HepG2 (cell line): ENCODE measurements around the gene C16orf54. TPM values are rescaled to one million over a fixed set of nuclear protein-coding genes. Genes with fewer than 3 reads are reported as not detected.

Experiments
- BCL6 ChIP-seq: IDR thresholded peaks from 2 replicates; pipeline ENCODE4 v1.6.1; 2016; ENCODE audit warnings: missing genetic modification reagents, missing compliant biosample characterization
- CCDC6 ChIP-seq: sonication (generic); formaldehyde crosslinking; IDR thresholded peaks from 2 replicates; pipeline ENCODE4 v1.8.1; 2022; ENCODE audit warnings: mild to moderate bottlenecking, missing genetic modification reagents, moderate library complexity
- ERF ChIP-seq: IDR thresholded peaks from 2 replicates; pipeline ENCODE4 v1.6.1; 2018; ENCODE audit warnings: missing biosample characterization, missing genetic modification reagents
- GATAD2A ChIP-seq: IDR thresholded peaks from 2 replicates; pipeline ENCODE4 v1.6.1; 2016
- HNRNPUL1 ChIP-seq: fragments of 200-400 bp; formaldehyde crosslinking; IDR thresholded peaks from 2 replicates; pipeline ENCODE4 v1.6.1; 2017; ENCODE audit warnings: low read depth, mild to moderate bottlenecking, low read length, moderate library complexity
- KLF6 ChIP-seq: IDR thresholded peaks from 2 replicates; pipeline ENCODE4 v1.8.0; 2016; ENCODE audit warnings: missing biosample characterization, missing genetic modification reagents
- MTA3 ChIP-seq: sonication (generic); formaldehyde crosslinking; IDR thresholded peaks from 2 replicates; pipeline ENCODE4 v1.4.0; 2020; ENCODE audit warnings: missing genetic modification reagents
- NCOR1 ChIP-seq: fragments of 200-600 bp; sonication (generic); IDR thresholded peaks from 2 replicates; pipeline ENCODE4 v1.7.0; 2017; ENCODE audit warnings: antibody characterized with exemption, low read length, borderline replicate concordance
- NFRKB ChIP-seq: fragments of 450-650 bp; IDR thresholded peaks from 2 replicates; pipeline ENCODE4 v1.6.1; 2017
- SRF ChIP-seq: IDR thresholded peaks from 2 replicates; pipeline ENCODE4 v1.6.1; 2011; ENCODE audit warnings: mild to moderate bottlenecking, low read depth, low read length, moderate library complexity
- TCF7 ChIP-seq: sonication (generic); IDR thresholded peaks from 2 replicates; pipeline ENCODE4 v1.6.1; 2016; ENCODE audit warnings: antibody characterized with exemption, low read depth
- ZFP1 ChIP-seq: IDR thresholded peaks from 2 replicates; pipeline ENCODE4 v1.6.1; 2016
- ZIK1 ChIP-seq: sonication (generic); formaldehyde crosslinking; IDR thresholded peaks from 2 replicates; pipeline ENCODE4 v1.5.0; 2020; ENCODE audit warnings: mild to moderate bottlenecking, low read depth, missing genetic modification reagents, borderline replicate concordance
- ZNF274 ChIP-seq: sonication (generic); formaldehyde crosslinking; IDR thresholded peaks from 2 replicates; pipeline ENCODE4 v1.5.1; 2020; ENCODE audit warnings: mild to moderate bottlenecking, missing genetic modification reagents
- ZNF547 ChIP-seq: sonication (generic); formaldehyde crosslinking; IDR thresholded peaks from 2 replicates; pipeline ENCODE4 v1.5.1; 2020; ENCODE audit warnings: mild to moderate bottlenecking, missing genetic modification reagents
- ZNF746 ChIP-seq: sonication (generic); formaldehyde crosslinking; IDR thresholded peaks from 2 replicates; pipeline ENCODE4 v1.8.0; 2022; ENCODE audit warnings: mild to moderate bottlenecking, missing genetic modification reagents
- ZNF777 ChIP-seq: sonication (generic); formaldehyde crosslinking; IDR thresholded peaks from 2 replicates; pipeline ENCODE4 v1.4.0; 2020; ENCODE audit warnings: missing genetic modification reagents
- ZNF816 ChIP-seq: sonication (generic); formaldehyde crosslinking; IDR thresholded peaks from 2 replicates; pipeline ENCODE4 v1.8.0; 2022; ENCODE audit warnings: missing genetic modification reagents, mild to moderate bottlenecking, borderline replicate concordance
- ZSCAN30 ChIP-seq: sonication (generic); formaldehyde crosslinking; IDR thresholded peaks from 2 replicates; pipeline ENCODE4 v1.5.0; 2020; ENCODE audit warnings: mild to moderate bottlenecking, missing genetic modification reagents
- polyA plus RNA-seq, 8 experiments: library from polyadenylated mRNA; depleted of rRNA in 3 of 8; stranded (reverse) in 7 of 8; unstranded in 1 of 8; fragments of >200 nt; fragmentation: Illumina TruSeq in 4 of 8; extraction: Trizol in 4 of 8; gene quantifications; 2 replicates each; pipeline versions ENCODE4 v1.2.1 to v1.2.3, GENCODE V29; 2011 to 2016; ENCODE audit warnings: low read depth in 4 of 8, missing spikeins in 1 of 8, mixed read lengths in 1 of 8; ENCODE audit not compliant: insufficient read depth in 1 of 8
- total RNA-seq, 5 experiments: library from RNA; depleted of rRNA; stranded (reverse); fragments of >200 nt; fragmentation: Illumina TruSeq; extraction: Trizol; gene quantifications; 2 replicates each; pipeline ENCODE4 v1.2.3, GENCODE V29; 2016; ENCODE audit warnings: low read depth in 1 of 5
- TF ChIP-seq, protein P1 (sequence below): sonication (generic); formaldehyde crosslinking; IDR thresholded peaks from 2 replicates; pipeline ENCODE4 v1.4.0; 2020; ENCODE audit warnings: mild to moderate bottlenecking, missing genetic modification reagents
- TF ChIP-seq, protein P2 (sequence below): sonication (generic); formaldehyde crosslinking; IDR thresholded peaks from 2 replicates; pipeline ENCODE4 v1.8.0; 2022; ENCODE audit warnings: mild to moderate bottlenecking, missing genetic modification reagents, borderline replicate concordance
- TF ChIP-seq, protein P3 (sequence below): sonication (generic); formaldehyde crosslinking; IDR thresholded peaks from 2 replicates; pipeline ENCODE4 v1.4.0; 2020; ENCODE audit warnings: missing genetic modification reagents
- TF ChIP-seq, protein P4 (sequence below): IDR thresholded peaks from 2 replicates; pipeline ENCODE4 v1.4.0; 2020; ENCODE audit warnings: mild to moderate bottlenecking, missing genetic modification reagents

Gene C16orf54
- total and polyA plus RNA-seq, 2 of the 13 experiments (the other 11 are each of a cell fraction or from before 2014, with no cell fraction given) = not detected

DNA sequence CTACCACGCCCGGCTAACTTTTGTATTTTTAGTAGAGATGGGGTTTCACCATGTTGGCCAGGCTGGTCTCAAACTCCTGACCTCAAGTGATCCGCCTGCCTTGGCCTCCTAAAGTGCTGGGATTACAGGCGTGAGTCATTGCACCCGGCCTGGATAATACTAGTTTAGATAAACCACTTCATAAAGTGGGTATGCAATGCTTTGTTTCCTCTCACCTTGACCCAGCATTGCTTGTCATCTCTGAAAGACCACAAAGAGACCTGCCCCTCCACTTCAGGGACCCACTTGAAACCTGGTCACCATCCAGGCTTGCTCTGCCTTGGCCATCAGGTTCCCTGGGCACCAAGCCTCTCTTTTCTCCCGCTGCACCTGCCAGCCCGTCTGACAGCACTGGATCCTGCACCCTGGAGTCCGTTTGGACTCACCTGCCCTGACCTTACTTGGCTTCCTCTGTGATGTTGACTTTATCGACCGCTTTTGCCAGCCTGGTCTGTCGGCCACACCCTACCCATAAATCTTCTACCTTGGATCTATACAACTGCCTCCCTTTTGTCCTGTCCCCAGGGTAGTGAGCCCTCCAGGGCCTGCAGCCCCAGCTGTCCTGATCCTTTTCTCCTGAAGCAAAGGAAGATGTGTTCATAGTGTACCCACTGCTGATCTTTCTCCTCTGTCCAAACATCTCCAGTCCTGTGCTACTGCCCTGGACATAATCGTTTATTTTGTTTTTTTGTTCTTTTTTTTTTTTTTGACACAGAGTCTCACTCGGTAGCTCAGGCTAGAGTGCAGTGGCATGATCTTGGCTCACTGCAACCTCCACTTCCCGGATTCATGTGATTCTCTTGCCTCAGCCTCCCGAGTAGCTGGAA is 19.6 kb upstream of the C16orf54 start (continued):
- TF ChIP-seq ZIK1 (CRISPR knock-in tag) (peak; percentile 78), MTA3 (CRISPR knock-in tag) (no peak), GATAD2A (CRISPR knock-in tag) (peak; percentile 99), ZFP1 (peak; percentile 94; the same call in 1 of the 2 replicates), HNRNPUL1 (no peak), ZNF777 (CRISPR knock-in tag) (peak; percentile 62; the same call in 1 of the 2 replicates), ZNF547 (CRISPR knock-in tag) (no peak; the same call in 1 of the 2 replicates), TCF7 (peak; percentile 71), NCOR1 (peak; percentile 94), SRF (peak; percentile 72), ZNF746 (CRISPR knock-in tag) (peak; percentile 94), ZSCAN30 (CRISPR knock-in tag) (0 out of 2 replicates have a peak, but pooled peaks have one; percentile 66), KLF6 (CRISPR knock-in tag) (peak; percentile 94), NFRKB (no peak), ERF (peak; percentile 96), ZNF816 (CRISPR knock-in tag) (peak; percentile 84; the same call in 1 of the 2 replicates), CCDC6 (CRISPR knock-in tag) (peak; percentile 93), ZNF274 (CRISPR knock-in tag) (peak; percentile 79), BCL6 (CRISPR knock-in tag) (peak; percentile 92)
- TF ChIP-seq, protein P1, sequence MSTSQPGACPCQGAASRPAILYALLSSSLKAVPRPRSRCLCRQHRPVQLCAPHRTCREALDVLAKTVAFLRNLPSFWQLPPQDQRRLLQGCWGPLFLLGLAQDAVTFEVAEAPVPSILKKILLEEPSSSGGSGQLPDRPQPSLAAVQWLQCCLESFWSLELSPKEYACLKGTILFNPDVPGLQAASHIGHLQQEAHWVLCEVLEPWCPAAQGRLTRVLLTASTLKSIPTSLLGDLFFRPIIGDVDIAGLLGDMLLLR = no peak
- TF ChIP-seq, protein P2, sequence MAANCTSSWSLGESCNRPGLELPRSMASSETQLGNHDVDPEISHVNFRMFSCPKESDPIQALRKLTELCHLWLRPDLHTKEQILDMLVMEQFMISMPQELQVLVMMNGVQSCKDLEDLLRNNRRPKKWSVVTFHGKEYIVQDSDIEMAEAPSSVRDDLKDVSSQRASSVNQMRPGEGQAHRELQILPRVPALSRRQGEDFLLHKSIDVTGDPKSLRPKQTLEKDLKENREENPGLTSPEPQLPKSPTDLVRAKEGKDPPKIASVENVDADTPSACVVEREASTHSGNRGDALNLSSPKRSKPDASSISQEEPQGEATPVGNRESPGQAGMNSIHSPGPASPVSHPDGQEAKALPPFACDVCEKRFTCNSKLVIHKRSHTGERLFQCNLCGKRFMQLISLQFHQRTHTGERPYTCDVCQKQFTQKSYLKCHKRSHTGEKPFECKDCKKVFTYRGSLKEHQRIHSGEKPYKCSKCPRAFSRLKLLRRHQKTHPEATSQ (CRISPR knock-in tag) = peak; percentile 19; the same call in 1 of the 2 replicates
- TF ChIP-seq, protein P3, sequence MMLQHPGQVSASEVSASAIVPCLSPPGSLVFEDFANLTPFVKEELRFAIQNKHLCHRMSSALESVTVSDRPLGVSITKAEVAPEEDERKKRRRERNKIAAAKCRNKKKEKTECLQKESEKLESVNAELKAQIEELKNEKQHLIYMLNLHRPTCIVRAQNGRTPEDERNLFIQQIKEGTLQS (CRISPR knock-in tag) = peak; percentile 67
- TF ChIP-seq, protein P4, sequence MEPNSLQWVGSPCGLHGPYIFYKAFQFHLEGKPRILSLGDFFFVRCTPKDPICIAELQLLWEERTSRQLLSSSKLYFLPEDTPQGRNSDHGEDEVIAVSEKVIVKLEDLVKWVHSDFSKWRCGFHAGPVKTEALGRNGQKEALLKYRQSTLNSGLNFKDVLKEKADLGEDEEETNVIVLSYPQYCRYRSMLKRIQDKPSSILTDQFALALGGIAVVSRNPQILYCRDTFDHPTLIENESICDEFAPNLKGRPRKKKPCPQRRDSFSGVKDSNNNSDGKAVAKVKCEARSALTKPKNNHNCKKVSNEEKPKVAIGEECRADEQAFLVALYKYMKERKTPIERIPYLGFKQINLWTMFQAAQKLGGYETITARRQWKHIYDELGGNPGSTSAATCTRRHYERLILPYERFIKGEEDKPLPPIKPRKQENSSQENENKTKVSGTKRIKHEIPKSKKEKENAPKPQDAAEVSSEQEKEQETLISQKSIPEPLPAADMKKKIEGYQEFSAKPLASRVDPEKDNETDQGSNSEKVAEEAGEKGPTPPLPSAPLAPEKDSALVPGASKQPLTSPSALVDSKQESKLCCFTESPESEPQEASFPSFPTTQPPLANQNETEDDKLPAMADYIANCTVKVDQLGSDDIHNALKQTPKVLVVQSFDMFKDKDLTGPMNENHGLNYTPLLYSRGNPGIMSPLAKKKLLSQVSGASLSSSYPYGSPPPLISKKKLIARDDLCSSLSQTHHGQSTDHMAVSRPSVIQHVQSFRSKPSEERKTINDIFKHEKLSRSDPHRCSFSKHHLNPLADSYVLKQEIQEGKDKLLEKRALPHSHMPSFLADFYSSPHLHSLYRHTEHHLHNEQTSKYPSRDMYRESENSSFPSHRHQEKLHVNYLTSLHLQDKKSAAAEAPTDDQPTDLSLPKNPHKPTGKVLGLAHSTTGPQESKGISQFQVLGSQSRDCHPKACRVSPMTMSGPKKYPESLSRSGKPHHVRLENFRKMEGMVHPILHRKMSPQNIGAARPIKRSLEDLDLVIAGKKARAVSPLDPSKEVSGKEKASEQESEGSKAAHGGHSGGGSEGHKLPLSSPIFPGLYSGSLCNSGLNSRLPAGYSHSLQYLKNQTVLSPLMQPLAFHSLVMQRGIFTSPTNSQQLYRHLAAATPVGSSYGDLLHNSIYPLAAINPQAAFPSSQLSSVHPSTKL (CRISPR knock-in tag) = peak; percentile 98
